ENCODE data around the gene CCSER1.

CCSER1 gene

GRCh38 chr4:90183254-90183653 is 56.1 kb downstream of the CCSER1 start:
- TF ChIP-seq, protein P1, sequence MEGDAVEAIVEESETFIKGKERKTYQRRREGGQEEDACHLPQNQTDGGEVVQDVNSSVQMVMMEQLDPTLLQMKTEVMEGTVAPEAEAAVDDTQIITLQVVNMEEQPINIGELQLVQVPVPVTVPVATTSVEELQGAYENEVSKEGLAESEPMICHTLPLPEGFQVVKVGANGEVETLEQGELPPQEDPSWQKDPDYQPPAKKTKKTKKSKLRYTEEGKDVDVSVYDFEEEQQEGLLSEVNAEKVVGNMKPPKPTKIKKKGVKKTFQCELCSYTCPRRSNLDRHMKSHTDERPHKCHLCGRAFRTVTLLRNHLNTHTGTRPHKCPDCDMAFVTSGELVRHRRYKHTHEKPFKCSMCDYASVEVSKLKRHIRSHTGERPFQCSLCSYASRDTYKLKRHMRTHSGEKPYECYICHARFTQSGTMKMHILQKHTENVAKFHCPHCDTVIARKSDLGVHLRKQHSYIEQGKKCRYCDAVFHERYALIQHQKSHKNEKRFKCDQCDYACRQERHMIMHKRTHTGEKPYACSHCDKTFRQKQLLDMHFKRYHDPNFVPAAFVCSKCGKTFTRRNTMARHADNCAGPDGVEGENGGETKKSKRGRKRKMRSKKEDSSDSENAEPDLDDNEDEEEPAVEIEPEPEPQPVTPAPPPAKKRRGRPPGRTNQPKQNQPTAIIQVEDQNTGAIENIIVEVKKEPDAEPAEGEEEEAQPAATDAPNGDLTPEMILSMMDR (IDR thresholded peaks at IDR 0.05; ENCODE audit: low read depth, low read length) = no peak
- no peak for DNase-seq (ENCODE audit: low read depth, low spot score)
- no peak overlapping the region for H3K4me3 ChIP-seq (ENCODE audit: low read depth, low read length)
- in situ Hi-C loops (cut with HindIII; ENCODE audit: low sequenced_read_pairs) = no loop called here

DNA sequence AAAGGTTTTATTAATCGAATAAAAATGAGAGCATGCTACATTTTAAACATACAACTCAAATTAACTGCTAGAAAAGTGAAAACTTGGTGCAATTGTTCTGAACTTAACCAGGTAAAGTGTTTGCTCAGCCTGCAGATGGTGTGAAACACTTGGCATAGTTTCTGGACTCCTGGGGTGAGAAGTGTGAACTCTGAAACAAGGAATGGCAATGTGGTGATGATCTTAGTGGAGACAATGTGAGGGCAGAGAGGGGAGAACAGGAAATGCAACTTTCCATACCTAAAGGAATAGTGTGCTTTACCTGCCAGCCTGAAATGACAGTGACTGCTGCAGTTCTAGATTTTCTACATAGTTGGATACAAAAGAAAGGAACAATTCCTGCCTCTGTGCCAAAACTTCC is 57.4 kb downstream of the CCSER1 start:
- no peak overlapping the region for H3K4me3 ChIP-seq (ENCODE audit: low read depth, low read length)
- TF ChIP-seq, protein P1 (IDR thresholded peaks at IDR 0.05; ENCODE audit: low read depth, low read length) = no peak
- no peak for DNase-seq (ENCODE audit: low read depth, low spot score)
- in situ Hi-C loops (cut with HindIII; ENCODE audit: low sequenced_read_pairs) = no loop called here

DNA sequence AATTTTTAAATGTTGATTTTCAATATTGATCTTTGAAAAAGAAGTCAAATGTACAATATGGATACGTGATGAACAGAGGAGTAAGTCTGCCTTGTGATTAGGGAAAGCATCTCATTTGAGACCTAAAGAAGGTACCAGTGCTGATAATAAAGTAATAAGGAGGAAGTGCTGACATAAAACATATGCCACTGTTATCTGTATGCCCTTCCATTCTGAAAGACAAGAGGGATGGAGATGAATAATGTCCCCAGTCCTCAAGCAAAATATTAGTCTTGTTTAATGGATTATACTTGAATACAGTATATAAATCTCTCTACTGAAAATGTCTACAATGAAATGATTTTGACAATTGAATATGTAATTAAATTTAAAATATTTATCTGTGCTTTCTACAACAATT is 58.2 kb downstream of the CCSER1 start:
- DNase-seq (ENCODE audit: low read depth, low spot score) = no peak
- TF ChIP-seq, protein P1 (IDR thresholded peaks at IDR 0.05; ENCODE audit: low read depth, low read length) = no peak
- H3K4me3 ChIP-seq (ENCODE audit: low read depth, low read length) = no peak overlapping the region
- in situ Hi-C loops (cut with HindIII; ENCODE audit: low sequenced_read_pairs) = no loop called here

GRCh38 chr4:90186229-90186628 is 59.0 kb downstream of the CCSER1 start:
- H3K4me3 ChIP-seq (ENCODE audit: low read depth, low read length) = no peak overlapping the region
- TF ChIP-seq, protein P1 (IDR thresholded peaks at IDR 0.05; ENCODE audit: low read depth, low read length) = no peak
- in situ Hi-C loops (cut with HindIII; ENCODE audit: low sequenced_read_pairs) = no loop called here
- no peak for DNase-seq (ENCODE audit: low read depth, low spot score)

DNA sequence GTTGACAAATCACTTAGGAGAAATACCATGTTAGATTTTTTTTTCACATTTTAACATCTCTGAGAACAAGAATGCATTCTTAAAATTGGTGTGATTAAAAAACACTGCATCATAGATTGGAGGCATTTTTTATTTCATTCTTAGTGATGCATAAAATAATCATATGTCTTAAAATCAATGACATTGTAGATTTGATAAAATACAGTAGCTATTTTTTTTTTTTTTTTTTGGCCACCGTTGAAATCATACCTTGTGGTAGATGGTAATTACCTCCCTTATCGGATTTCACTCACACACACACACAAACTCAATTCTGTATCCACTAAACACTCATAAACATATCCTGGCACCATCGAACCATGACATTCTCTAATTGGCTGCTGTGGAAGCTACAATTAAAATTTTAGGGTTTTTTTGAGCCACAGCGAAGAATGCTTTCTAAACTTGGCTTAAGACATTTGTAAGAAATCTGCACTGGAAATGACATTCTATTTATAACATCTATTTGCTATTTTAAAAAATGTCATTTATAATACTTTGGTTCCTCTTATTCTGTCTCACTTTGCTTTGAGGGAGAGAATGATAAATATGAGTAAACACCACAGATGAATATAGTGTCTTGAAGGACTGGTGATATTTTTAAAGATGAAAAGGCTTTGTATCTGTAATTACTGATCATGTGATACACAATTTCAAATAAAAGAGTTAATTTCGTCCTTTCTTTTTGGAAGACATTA is 60.1 kb downstream of the CCSER1 start:
- in situ Hi-C loops (cut with HindIII; ENCODE audit: low sequenced_read_pairs) = no loop called here
- no peak for DNase-seq (ENCODE audit: low read depth, low spot score)
- TF ChIP-seq, protein P1 (IDR thresholded peaks at IDR 0.05; ENCODE audit: low read depth, low read length) = no peak
- H3K4me3 ChIP-seq (ENCODE audit: low read depth, low read length) = no peak overlapping the region

- TF ChIP-seq, protein P1 (IDR thresholded peaks at IDR 0.05; ENCODE audit: low read depth, low read length) = no peak
- DNase-seq (ENCODE audit: low read depth, low spot score) = no peak
- in situ Hi-C loops (cut with HindIII; ENCODE audit: low sequenced_read_pairs) = no loop called here
- H3K4me3 ChIP-seq (ENCODE audit: low read depth, low read length) = no peak overlapping the region
Measured at GRCh38 chr4:90189178-90189577, 62.0 kb downstream of the CCSER1 start.

Data from astrocyte of the spinal cord (primary cell).